HCEC 1CT (cell line): ENCODE measurements around the gene CTSL.
"Not testable (repeated sequence)": the region's sequence is repeated elsewhere in the genome, so short reads cannot be mapped to it uniquely, and the experiment has no call there.

Source experiments
- DNase-seq: peaks from one replicate; pipeline ENCODE4 v3.0.0-alpha.2; 2017

Gene CTSL

GRCh38 chr9:87722393-87723088 lies 3.4 kb upstream of the CTSL start:
- DNase-seq, result no peak

GRCh38 chr9:87725356-87725899 lies 491 bp upstream of the CTSL start:
- peak; percentile 13 for DNase-seq

GRCh38 chr9:87729246-87729645 lies 3.3 kb downstream of the CTSL start:
- no peak for DNase-seq

GRCh38 chr9:87731321-87731720 lies 5.4 kb downstream of the CTSL start:
- DNase-seq, result no peak

GRCh38 chr9:87732344-87732743 lies 6.4 kb downstream of the CTSL start:
- DNase-seq, result no peak

- DNase-seq, result no peak
Observed at GRCh38 chr9:87732756-87733155, 6.8 kb downstream of the CTSL start.

- DNase-seq, result no peak
Observed at GRCh38 chr9:87733273-87734052, 7.5 kb downstream of the CTSL start.

- DNase-seq, result no peak
Observed at GRCh38 chr9:87734106-87734505, 8.2 kb downstream of the CTSL start.

- no peak for DNase-seq
Observed at GRCh38 chr9:87739546-87739945, 13.6 kb downstream of the CTSL start.

GRCh38 chr9:87740209-87740608 lies 14.3 kb downstream of the CTSL start:
- no peak for DNase-seq

GRCh38 chr9:87741326-87741725 lies 15.4 kb downstream of the CTSL start:
- no peak for DNase-seq

- no peak for DNase-seq
Observed at GRCh38 chr9:87741891-87742290, 16.0 kb downstream of the CTSL start.

- no peak for DNase-seq
Observed at GRCh38 chr9:87742813-87743428, 17.0 kb downstream of the CTSL start.

- DNase-seq, result not testable (repeated sequence)
Observed at GRCh38 chr9:87744247-87744646, 18.3 kb downstream of the CTSL start.

- DNase-seq, result no peak
Observed at GRCh38 chr9:87746186-87746585, 20.3 kb downstream of the CTSL start.

GRCh38 chr9:87748881-87749280 lies 23.0 kb downstream of the CTSL start:
- DNase-seq, result no peak

GRCh38 chr9:87749335-87750035 lies 23.6 kb downstream of the CTSL start:
- no peak for DNase-seq

- DNase-seq, result no peak
Observed at GRCh38 chr9:87750726-87751125, 24.8 kb downstream of the CTSL start.

- DNase-seq, result no peak
Observed at GRCh38 chr9:87751423-87751822, 25.5 kb downstream of the CTSL start.

GRCh38 chr9:87751868-87752267 lies 25.9 kb downstream of the CTSL start:
- DNase-seq, result no peak

- no peak for DNase-seq
Observed at GRCh38 chr9:87753313-87753712, 27.4 kb downstream of the CTSL start.

- DNase-seq, result not testable (repeated sequence)
Observed at GRCh38 chr9:87758330-87758729, 32.4 kb downstream of the CTSL start.

- DNase-seq, result not testable (repeated sequence)
Observed at GRCh38 chr9:87759980-87760379, 34.1 kb downstream of the CTSL start.
